Measurements from ENCODE around the gene KDM4B. TPM values are rescaled to one million over a fixed set of nuclear protein-coding genes. Genes with fewer than 3 reads are reported as not detected.
"Not testable (repeated sequence)": the region's sequence is repeated elsewhere in the genome, so short reads cannot be mapped to it uniquely, and the experiment has no call there.

Gene KDM4B
- total and polyA plus RNA-seq, 2 of the 8 experiments (the other 6 are each of a cell fraction or from before 2014, with no cell fraction given): 12.0 to 31.9 TPM

DNA sequence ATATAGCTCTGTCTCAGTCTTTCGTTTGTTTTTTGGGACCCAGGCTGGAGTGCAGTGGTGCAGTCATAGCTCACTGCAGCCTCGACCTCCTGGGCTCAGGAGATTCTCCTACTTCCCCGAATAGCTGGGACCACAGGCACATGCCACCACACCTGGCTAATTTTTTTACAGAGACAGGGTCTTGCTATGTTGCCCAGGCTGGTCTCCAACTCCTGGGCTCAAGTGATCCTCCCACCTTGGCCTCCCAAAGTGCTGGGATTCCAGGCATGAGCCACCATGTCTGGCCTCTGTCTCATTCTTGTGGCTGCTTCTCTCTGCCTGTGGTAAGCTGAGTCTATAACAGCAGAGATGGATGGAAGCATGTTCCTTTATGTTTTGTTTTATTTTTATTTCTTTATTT, 226.7 kb downstream of the KDM4B start:
- H2BK120ac ChIP-seq (replicated peaks; ENCODE audit: low read depth, low read length); H3K18ac ChIP-seq (ENCODE audit: extremely low read depth, low read length); FAIRE-seq; H3K27ac ChIP-seq (ENCODE audit: low read depth, low read length); H4K91ac ChIP-seq (replicated peaks; ENCODE audit: insufficient read length, low read length); H3K23me2 ChIP-seq (ENCODE audit: low read depth, low read length); H3K4me2 ChIP-seq (ENCODE audit: insufficient read depth in 1 of 2, low read depth in 2 of 2, low read length in 2 of 2); H2BK15ac ChIP-seq (ENCODE audit: low read length); DNase-seq (ENCODE audit: low read depth in 1 of 2, low spot score in 2 of 2); H3K27me3 ChIP-seq (replicated peaks in 1 of 4; ENCODE audit: control insufficient read depth in 3 of 4, extremely low read depth in 1 of 4, insufficient read depth in 3 of 4, low read length in 3 of 4); H3K23ac ChIP-seq (ENCODE audit: insufficient read length); H3K56ac ChIP-seq (replicated peaks; ENCODE audit: insufficient read length, low read depth, low read length); H2AK5ac ChIP-seq (ENCODE audit: low read depth, low read length); H4K20me1 ChIP-seq (replicated peaks in 1 of 2; ENCODE audit: control insufficient read depth in 1 of 2, insufficient read depth in 2 of 2, low read length in 2 of 2); H3K9me3 ChIP-seq (ENCODE audit: insufficient read depth in 2 of 2, low read depth in 1 of 2, low read length in 1 of 2); H3K4me3 ChIP-seq (ENCODE audit: extremely low read depth in 1 of 4, insufficient read depth in 2 of 4, low read depth in 3 of 4, low read length in 4 of 4); H2AFZ ChIP-seq (ENCODE audit: low read length); H3K36me3 ChIP-seq (ENCODE audit: control insufficient read depth in 2 of 4, insufficient read depth in 4 of 4, low read length in 3 of 4); H3K79me2 ChIP-seq (ENCODE audit: control insufficient read depth in 1 of 2, insufficient read depth in 2 of 2, low read length in 2 of 2); POLR2A ChIA-PET (ENCODE audit: partially characterized antibody); H2BK20ac ChIP-seq (ENCODE audit: low read length); H3K79me1 ChIP-seq (ENCODE audit: low read depth, low read length); H4K8ac ChIP-seq (ENCODE audit: extremely low read depth, insufficient read depth, low read length); H3K9ac ChIP-seq (replicated peaks in 1 of 4; ENCODE audit: extremely low read depth in 1 of 4, low read depth in 3 of 4, low read length in 3 of 4); H3K4ac ChIP-seq (replicated peaks; ENCODE audit: insufficient read length, low read depth, low read length); H2BK5ac ChIP-seq (ENCODE audit: low read depth, low read length); H3K14ac ChIP-seq (ENCODE audit: insufficient read length); H4K5ac ChIP-seq (ENCODE audit: insufficient read length, low read depth, low read length): not testable (repeated sequence)
- Histone ChIP-seq H3K4me1 (replicated peaks in 1 of 4; ENCODE audit: control insufficient read depth in 3 of 4, insufficient read depth in 4 of 4, low read length in 3 of 4) (peaks cover 0 to 16% (median 7%) of the 10 kb centered on the region in 4 experiments; a peak in 5 of 7 replicates), H2BK12ac (ENCODE audit: low read depth, low read length) (0 out of 2 replicates have a peak overlapping the region, but pooled peaks have one; percentile 27)
- WGBS, 2 experiments (ENCODE audit: extremely low coverage in 1 of 2, insufficient coverage in 1 of 2, insufficient read length in 1 of 2, insufficient replicate concordance in 2 of 2, low coverage in 1 of 2, low lambda C conversion rate in 2 of 2, missing lambda C conversion rate in 1 of 2): 91% methylated on average over 3 of the region's 3 CpGs; no CpG with 5 or more reads in 1 of the 2 experiments
- CTCF ChIA-PET (ENCODE audit: partially characterized antibody): interaction anchor here (1.3 to 1.6 kb wide), 2 partner anchors 12 to 385 kb away, joined by 3 read pairs; no protein-coding TSS in a partner anchor
